ENCODE measurements around the gene SH3RF3. TPM values are rescaled to one million over a fixed set of nuclear protein-coding genes. Genes with fewer than 3 reads are reported as not detected.

The SH3RF3 gene
- total RNA-seq, 6 donors from 2014 or later, result 4.1 to 21.0 (median 8.0) TPM

DNA sequence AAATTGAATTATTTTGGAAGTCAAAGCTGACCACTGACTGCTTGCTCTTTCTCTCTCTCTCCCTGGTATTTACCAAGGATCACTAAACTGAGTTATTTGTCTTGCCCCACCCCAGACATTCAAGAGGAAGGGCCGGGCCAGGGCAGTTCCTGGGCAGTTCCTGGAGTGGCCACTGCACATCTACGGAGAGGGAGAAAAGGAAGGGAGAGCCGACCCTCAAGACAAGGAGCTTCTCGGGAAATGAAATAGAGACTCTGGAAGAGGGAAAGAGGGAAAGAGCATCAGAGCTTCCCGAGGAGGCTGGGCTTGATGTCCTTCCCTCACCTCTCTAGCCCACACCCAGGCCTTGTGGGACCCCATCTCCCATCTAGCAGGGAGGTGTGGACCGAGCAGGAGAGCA, 401.7 kb downstream of the SH3RF3 start:
- Histone ChIP-seq H3K27ac (no peak overlapping the region), H3K4me1 (peaks cover 7 to 16% (median 9%) of the 10 kb centered on the region in 4 donors), H3K36me3 (no peaks in the 10 kb centered on the region), H3K4me3 (no peak overlapping the region), H3K27me3 (no peaks in the 10 kb centered on the region), H3K9me3 (no peaks in the 10 kb centered on the region)
- WGBS, 2 donors, result 28 to 48% methylated on average over 6 of the region's 6 CpGs
- DNase-seq (peak in 1 of 2 donors; percentile 55), ATAC-seq (ENCODE audit: low FRiP score in 2 of 2) (peak in 1 of 2 donors; percentile 55)
- TF ChIP-seq POLR2AphosphoS5 (IDR thresholded peaks at IDR 0.05) (no peak), EP300 (IDR thresholded peaks at IDR 0.05) (no peak), CTCF (IDR thresholded peaks at IDR 0.05) (peak in 2 of 6 experiments; percentile 19 to 32), POLR2A (IDR thresholded peaks at IDR 0.05) (no peak)

DNA sequence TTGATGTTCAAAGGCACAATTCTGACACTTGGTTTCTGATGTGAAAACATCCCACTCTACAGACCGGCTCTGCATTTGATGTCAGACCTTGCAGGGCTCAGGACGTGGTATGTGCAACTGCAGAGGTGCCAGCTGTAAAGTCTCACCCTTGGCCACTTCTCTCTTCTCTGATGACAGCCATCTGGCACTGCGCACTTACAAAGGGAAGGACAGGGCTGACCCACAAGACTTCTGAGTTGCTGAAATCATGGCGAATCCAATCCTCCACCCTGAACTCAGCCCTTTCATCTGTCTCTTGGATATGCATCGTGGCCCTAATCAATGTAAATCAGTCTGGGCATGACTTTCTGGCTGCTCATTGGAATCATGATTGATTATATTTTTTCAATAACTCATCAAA, 402.2 kb downstream of the SH3RF3 start:
- H3K4me1 ChIP-seq, result peaks cover 7 to 16% (median 9%) of the 10 kb centered on the region in 4 donors
- no peak for TF ChIP-seq POLR2AphosphoS5 (IDR thresholded peaks at IDR 0.05)
- no peaks in the 10 kb centered on the region for H3K9me3 ChIP-seq
- no peak overlapping the region for H3K27ac ChIP-seq
- H3K27me3 ChIP-seq, result no peaks in the 10 kb centered on the region
- no peaks in the 10 kb centered on the region for H3K36me3 ChIP-seq
- 78 to 81% methylated on average over 5 of the region's 5 CpGs for WGBS, 2 donors
- ATAC-seq (ENCODE audit: low FRiP score in 2 of 2) (no peak), DNase-seq (peak in 1 of 2 donors; percentile 14)
- no peak overlapping the region for H3K4me3 ChIP-seq

GRCh38 chr2:109531896-109532727, 403.1 kb downstream of the SH3RF3 start:
- Histone ChIP-seq H3K27me3 (no peaks in the 10 kb centered on the region), H3K4me1 (peaks cover 7 to 16% (median 9%) of the 10 kb centered on the region in 4 donors), H3K36me3 (no peaks in the 10 kb centered on the region), H3K4me3 (no peak overlapping the region), H3K27ac (no peak overlapping the region), H3K9me3 (no peaks in the 10 kb centered on the region)
- WGBS, 2 donors, result 87 to 92% methylated on average over 10 of the region's 10 CpGs
- TF ChIP-seq CTCF (IDR thresholded peaks at IDR 0.05) (no peak), POLR2A (IDR thresholded peaks at IDR 0.05) (no peak), EP300 (IDR thresholded peaks at IDR 0.05) (no peak), POLR2AphosphoS5 (IDR thresholded peaks at IDR 0.05) (no peak)
- DNase-seq, result peak in 1 of 2 donors; percentile 14
- ATAC-seq (ENCODE audit: low FRiP score in 2 of 2), result no peak

DNA sequence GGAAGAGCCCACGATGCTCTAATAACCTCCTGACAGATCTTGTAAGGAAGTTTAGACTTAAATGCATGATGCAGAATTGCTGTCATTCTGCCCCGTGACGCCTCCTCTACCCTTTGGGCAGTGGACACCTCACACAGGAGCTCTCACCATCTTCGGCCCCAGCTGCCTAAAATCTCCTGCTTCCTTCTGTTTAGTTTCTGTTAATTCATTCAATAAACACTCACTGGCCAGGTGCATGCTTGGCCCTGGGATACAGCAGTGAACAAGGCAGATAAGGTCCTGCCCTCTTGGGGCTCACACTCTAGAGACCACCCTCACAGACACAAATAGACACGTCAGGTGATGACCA, 403.7 kb downstream of the SH3RF3 start:
- 91% methylated on average over 5 of the region's 5 CpGs for WGBS, 2 donors
- H3K27me3 ChIP-seq, result no peaks in the 10 kb centered on the region
- H3K9me3 ChIP-seq, result no peaks in the 10 kb centered on the region
- no peak overlapping the region for H3K4me3 ChIP-seq
- H3K4me1 ChIP-seq, result peaks cover 7 to 16% (median 9%) of the 10 kb centered on the region in 4 donors
- TF ChIP-seq CTCF (IDR thresholded peaks at IDR 0.05), result no peak
- TF ChIP-seq EP300 (IDR thresholded peaks at IDR 0.05), result no peak
- no peak for TF ChIP-seq POLR2AphosphoS5 (IDR thresholded peaks at IDR 0.05)
- no peak for TF ChIP-seq POLR2A (IDR thresholded peaks at IDR 0.05)
- H3K27ac ChIP-seq, result no peak overlapping the region
- DNase-seq, result peak in 1 of 2 donors; percentile 15
- no peaks in the 10 kb centered on the region for H3K36me3 ChIP-seq
- ATAC-seq (ENCODE audit: low FRiP score in 2 of 2), result no peak

DNA sequence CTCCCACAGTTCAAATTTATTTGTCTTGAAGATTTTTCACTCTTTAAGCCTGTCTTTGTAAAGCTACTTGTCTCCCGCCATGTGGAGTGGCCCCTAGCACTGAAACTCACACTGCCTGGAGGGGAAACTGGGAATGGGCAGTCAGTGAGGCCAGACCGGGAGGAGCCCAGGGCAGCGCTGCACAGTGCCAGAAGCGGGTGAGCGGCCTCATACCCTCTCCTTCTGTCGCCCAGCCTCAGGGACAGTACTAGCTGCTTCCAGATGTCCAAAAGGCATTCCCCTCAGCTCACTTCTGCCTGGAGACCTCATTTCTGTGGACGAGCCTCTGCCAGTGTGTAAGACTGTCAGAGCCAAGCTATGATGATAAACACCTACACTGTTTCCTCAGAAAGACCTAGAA, 404.8 kb downstream of the SH3RF3 start:
- ATAC-seq (ENCODE audit: low FRiP score in 2 of 2) (no peak), DNase-seq (peak in 1 of 2 donors; percentile 44)
- 86 to 95% methylated on average over 5 to 7 of the region's 7 CpGs for whole genome bisulfite sequencing, 2 donors
- Histone ChIP-seq H3K36me3 (no peaks in the 10 kb centered on the region), H3K9me3 (no peaks in the 10 kb centered on the region), H3K27me3 (no peaks in the 10 kb centered on the region), H3K4me1 (peaks cover 7 to 16% (median 9%) of the 10 kb centered on the region in 4 donors), H3K27ac (no peak overlapping the region), H3K4me3 (no peak overlapping the region)
- TF ChIP-seq POLR2A (IDR thresholded peaks at IDR 0.05), result no peak
- TF ChIP-seq POLR2AphosphoS5 (IDR thresholded peaks at IDR 0.05), result no peak
- no peak for TF ChIP-seq CTCF (IDR thresholded peaks at IDR 0.05)

Data from upper lobe of left lung (tissue), 6 donors.